Stimulated activated CD4-positive, alpha-beta T cell treated with anti-CD3 and anti-CD28 coated beads, TNF-alpha, amount 100 ng/mL, for 1 hour (primary cell): Measurements from ENCODE around the gene CNKSR3.

ENCODE experiments used
- DNase-seq, 3 donors: peaks; one replicate each; pipeline ENCODE4 v3.0.0-alpha.2; 2020; ENCODE audit warnings: low read depth in 3 of 3, low spot score in 1 of 3

CNKSR3 gene

DNA sequence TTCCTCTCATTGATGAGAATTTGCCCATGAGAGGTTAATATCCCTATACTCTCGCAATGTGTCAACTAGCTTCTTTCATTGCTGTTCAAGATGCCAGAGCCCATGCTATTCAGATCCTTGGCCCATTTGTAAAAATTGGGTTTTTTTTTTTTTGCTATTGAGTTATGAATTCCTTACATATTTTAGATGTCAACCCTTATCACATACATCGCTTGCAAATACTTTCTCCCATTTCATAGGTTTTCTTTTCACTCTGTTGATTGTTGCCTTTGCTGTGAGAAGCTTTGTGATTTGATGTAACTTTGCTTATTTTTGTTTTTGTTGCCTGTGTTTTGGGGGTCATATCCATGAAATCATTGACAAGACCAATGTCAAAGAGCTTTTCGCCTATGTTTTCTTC, 121.7 kb downstream of the CNKSR3 start:
- no peak for DNase-seq

DNA sequence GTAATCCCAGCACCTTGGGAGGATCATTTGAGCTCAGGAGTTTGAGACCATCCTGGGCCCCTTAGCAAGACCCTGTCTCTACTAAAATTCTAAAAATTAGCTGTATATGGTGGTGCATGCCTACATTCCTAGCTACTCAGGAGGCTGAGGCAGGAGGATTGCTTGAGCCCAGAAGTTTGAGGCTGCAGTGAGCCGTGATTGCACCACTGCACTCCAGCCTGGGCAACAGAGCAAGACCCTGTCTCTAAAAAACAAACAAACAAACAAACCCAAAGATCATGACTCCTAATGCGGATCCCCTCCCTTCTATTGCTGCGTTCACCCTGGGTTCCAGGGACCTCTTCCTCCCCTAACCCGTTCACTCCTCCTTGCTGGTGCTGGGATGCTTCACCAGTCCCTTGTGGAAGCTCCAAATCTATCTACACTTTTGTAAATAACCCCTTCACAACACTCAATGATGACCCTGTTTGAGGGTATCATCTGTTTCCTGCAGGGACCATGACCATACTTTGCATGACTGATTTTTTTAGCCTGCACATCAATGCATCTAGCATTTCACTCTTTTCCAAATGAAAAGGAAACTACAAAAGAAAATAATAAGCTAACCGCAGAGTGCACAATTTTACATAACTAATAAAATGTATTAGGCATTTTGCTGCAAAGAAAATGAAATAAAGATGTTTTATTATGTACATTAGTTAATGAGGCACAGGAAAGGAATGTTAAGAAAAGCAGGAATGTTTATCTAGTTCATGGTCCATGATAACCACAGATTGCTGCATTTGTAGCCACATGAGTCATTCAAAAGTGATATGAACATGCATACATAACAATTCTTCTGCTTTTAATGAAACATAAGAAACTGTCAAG, 123.4 kb downstream of the CNKSR3 start:
- DNase-seq = no peak

DNA sequence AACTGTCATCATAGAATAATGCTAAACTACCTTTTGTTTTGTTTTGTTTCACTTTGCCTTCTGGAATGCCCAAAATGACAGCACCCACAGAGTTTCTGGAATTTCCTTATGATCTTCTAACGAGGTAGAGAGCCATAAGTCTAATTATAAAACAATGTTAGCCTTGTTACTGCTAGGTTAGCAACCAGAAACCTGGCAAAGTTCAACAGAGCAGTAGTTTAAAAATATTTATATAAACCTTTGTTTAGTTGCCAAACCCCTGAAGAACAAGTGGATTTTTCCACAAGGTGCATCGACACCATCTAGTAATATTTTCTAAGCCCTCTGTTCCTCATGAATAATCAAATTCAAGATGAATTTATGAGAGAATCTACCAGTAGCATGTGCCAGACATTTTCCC, 126.3 kb downstream of the CNKSR3 start:
- DNase-seq = no peak

DNA sequence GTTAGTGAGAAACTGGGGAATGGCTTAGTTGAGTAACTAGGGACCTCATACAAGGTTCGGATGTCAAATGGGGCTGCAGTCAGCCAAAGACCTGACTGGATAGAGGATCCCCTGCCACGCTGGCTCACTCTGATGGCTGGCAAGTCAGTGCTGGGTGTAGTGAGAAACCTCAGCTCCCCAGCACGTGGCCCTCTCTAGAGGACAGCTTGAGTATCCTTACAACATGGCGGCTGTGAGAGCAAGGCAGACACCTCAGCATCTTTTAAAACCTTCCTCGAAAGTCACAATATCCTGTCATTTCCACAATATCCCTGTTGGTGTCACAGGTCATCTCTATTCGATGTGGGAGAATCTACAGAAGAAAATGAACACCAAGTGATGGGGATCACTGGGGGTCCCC, 127.2 kb downstream of the CNKSR3 start:
- no peak for DNase-seq

DNA sequence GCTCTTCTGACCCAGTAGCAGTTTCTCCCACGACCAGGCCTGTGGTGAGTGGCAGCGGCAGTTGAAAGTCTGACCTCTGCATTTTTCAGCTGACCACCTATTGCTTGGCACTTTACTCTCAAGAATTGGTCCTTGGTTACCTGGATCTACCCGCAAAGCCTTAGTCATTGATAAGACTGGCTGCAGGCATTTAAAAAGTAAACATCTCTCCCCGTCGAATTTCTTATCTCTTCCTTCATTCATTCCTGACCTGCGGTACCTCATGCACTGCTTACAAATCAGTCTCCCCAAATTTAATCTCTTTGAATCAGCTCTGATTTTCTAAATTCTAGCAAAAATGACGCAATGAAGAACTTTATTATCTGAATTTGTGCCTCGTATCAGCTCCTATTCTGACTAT, 127.7 kb downstream of the CNKSR3 start:
- DNase-seq = no peak

DNA sequence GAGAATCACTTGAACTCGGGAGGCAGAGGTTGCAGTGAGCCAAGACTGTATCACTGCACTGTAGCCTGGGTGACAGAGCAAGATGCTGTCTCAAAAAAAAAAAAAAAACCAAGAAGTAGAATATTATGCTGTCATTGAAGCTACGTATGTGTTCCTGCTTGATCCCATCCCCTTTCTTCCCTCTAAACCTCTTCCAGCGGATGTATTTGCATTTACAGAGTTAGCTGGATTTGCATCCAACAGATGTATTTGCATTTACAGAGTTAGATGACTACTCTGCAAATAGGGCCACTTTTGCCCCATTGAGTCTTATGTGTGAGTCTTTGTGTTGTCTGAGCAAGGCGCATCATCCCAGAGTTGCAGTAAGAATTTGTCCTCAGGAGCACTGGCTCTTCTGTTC, 128.9 kb downstream of the CNKSR3 start:
- no peak for DNase-seq

DNA sequence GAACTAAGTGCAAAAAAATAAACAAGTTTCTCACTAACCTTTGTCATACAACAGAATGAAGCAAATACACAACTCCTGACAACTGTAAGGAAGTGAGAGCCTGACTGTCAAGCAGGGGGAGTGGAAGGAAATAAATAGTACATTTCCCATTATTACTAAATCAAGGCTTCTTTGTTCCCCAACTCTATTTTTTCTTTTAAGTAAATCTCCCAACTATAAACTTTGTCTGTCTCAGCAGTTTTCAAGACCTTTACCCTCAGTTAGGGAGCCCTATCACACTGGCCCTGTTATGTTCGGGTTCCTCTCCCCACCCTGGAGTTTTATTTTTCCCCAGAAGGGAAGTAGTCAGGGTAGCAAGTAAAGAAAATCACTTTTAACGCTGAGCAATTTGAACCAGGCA, 129.7 kb downstream of the CNKSR3 start:
- DNase-seq = no peak

DNA sequence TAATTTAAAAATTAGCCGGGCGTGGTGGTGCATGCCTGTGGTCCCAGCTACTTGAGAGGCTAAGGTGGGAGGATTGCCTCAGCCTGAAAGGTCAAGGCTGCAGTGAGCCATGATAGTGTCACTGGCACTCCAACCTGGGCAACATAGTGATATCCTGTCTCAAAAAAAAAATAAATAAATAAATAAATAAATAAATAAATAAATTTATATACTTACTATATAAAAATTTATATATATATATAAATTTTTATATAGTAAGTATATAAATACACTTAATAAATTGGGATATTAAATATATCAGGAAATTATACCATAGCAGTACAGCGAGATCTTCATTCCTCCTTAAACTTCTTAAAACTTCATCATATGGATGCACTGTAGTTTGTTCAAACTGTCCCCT, 130.9 kb downstream of the CNKSR3 start:
- DNase-seq = no peak

DNA sequence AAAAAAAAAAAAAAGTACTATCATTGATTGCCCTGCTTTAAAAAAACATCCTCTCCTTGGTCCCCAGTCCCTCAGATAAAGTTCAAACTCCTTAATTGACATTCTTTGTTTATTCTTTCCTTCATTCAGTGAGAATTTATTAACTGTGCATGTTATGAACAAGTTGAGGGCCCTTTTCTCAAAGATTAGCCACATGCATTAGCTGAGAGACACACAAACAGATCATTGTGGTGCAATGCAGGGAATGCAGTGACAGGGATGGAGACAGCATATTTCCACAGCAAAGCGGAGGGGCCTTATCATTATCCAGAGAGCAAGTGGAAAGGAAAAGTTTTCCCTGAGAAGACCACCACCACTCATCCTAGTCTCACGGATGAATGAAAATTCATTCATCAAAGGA, 132.0 kb downstream of the CNKSR3 start:
- no peak for DNase-seq

DNA sequence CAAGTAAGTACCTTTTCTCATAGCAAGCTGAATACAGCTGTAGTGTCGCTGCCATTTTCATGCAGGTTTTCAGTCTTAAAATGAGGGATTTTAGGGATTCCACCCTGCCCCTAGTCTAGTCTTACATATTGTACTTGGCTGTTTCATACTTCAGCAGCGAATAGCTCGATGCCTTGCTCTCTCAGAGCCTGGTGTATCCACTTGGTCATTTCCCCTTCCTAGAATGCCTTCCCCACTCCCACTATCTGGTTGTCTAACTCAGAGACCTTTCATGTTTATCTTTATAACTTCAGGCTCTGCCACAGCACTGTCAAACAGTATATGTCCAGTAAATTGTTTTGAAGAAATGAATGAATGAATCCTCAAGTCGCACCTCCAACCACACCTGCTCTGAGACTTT, 132.8 kb downstream of the CNKSR3 start:
- no peak for DNase-seq

DNA sequence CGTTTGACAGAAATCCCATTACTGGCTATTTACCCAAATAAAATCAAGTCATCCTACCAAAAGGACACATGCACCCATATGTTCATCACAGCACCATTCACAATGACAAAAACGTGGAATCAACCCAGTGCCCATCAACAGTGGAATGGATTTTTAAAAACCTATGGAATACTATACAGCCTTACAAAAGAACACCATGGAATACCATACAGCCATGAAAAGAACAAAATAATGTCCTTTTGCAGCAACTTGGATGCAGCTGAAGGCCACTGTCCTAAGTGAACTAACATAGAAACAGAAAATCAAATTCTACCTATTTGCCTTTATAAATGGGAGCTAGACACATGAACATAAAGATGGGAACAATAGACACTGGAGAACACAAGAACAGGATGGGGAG, 136.5 kb downstream of the CNKSR3 start:
- DNase-seq = no peak

DNA sequence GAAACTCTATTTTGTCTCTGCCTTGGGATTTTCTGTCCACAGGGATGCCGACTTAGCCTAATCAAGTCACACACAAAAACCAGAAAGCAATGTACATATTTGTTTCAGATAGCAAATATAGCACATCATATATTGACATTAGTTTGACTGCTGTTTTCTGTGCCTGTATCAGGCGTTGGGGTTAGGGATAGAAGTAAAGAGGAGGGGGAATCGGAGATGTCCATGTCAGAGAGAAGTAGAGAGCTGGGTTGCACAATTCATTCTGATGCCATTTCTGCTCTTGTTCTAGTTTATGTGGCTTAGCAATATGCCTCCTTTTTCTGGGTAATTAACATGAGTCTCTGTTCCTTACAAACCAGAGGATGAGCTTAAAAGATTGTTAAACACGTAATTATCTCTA, 139.2 kb downstream of the CNKSR3 start:
- no peak for DNase-seq

DNA sequence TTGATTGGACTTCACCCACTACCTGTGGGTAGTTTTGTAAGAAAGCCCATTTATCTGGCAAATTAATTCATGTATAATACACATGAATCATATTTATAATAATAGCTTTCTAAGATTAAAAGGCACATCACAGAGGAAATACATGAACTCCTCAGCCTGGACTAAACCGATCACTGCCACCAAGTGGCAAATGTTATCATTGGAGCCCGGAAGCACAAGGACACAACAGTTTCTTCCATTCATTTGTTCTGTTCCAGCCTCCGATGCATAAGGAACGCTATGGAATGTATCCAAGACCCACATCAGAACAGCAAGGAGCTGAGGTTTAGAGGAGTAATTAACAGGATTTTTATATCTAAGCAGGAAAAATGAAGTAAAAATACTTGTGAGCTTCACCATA, 139.9 kb downstream of the CNKSR3 start:
- DNase-seq = no peak

DNA sequence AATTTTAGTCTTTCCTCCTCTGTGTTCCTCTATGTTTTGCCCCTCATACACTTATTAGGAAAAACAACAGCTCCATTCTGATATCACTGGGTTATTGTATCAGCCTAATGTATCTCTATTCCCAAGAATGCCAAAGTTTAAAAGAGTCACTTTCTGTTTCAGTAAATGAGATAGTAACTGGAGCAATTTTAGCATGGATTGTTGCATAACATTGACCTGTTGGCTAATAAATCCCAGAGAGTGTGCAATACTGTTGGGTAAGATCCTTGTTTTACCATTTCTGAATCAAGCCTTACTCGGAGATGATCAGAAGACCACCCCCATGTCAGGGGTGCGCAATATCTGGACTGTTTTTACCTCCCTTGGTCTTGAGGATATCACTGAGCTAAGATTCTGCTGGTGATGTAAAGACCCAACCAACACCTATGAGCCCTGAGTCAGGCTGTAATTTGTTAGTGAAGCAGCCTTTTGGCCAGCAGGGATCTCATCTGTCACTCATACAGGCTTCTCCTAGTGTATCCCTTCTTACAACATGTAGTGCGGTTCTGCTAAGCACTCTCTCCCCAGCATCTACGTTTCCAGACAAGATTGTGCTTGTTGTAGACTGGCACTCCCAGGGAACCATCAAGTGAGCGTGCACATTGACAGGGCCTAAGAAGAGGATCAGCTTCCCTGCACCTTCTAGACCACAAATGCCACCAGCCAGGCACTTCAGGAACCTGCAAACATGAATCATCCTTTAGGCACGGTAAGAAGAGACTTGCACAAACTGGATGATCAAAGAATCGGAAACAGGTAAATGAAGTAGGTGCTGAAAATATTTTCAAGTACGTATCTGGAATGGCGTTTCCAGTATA, 142.4 kb downstream of the CNKSR3 start:
- DNase-seq = no peak

DNA sequence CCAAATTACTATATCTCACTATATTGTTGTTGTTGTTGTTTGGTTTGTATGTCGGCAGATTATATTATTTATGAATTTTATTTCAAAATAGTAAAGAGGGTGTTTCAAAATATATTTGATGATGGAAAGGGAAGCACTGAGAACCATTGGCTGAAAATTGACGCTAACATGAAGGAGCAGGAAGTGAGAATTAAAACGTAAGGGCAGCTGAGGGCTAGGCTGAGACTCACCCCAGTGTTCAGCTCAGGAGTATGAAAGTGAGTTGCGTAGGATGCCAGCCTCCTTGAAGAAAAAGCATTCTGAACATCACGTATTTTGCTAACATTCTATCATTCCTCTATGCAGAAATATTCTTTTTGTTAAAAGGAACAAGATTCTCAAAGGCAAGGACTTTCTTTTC, 143.1 kb downstream of the CNKSR3 start:
- DNase-seq = no peak

DNA sequence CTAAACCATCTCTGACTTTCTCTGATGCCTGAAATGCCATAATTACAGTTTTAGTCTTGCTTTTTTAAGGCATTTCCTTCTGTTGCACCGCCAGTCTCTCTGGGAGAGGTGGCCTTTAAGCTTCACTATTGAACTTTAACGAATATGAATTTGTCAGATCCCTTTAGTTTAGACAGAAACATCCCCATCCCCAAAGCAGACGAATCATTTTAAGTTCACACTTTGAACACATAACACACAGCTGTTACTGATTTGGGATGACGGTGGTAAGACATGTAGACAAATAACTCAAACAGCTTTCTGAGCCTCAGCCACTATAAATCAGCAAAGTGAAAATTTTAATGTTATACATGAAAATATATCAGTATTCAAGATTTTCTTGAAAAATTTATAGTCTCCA, 146.7 kb downstream of the CNKSR3 start:
- no peak for DNase-seq

DNA sequence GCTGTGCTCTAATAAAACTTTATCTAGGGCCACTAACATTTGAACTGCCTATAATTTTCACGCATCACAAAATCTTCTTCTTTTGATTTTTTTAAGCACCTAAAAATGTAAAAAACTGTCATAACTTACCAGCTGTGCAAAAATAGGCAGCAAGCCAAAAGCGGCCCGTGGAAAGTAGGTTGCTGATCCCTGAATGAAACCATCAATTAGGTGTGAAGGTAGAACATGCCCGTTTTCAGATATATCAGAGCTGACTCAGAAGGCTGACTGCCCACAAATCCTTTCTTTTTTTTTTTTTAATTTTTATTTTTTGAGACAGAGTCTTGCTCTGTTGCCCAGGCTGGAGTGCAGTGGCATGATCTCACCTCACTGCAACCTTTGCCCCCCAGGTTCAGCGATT, 149.0 kb downstream of the CNKSR3 start:
- DNase-seq = no peak

DNA sequence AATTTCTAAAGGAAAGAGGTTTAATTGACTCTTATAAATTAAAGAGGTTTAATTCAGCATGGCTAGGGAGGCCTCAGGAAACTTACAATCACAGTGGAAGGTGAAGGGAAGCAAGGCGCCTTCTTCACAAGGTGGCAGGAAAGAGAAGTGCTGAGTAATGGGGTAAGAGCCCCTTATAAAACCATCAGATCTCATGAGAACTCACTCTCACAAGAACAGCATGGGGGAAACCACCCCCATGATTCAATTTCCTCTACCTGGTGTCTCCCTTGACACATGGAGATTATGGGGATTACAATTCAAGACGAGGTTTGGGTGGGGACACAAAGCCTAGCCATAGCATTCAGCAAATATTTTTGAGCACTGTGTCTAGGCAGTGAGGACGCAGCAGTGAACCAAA, 150.0 kb downstream of the CNKSR3 start:
- no peak for DNase-seq

DNA sequence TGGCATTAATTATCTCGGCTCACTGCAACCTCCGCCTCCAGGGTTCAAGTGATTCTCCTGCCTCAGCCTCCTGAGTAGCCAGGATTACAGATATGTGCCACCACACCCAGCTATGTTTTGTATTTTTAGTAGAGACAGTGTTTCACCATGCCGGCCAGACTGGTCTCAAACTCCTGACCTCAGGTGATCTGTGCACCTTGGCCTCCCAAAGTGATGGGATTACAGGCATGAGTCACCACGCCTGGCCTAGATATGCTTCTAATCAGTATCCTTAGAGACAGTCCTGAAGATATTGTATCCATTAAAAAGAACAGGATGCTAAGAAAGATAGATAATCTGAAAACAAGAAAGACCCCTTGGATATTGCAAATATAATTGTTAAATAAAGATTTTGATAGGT, 150.8 kb downstream of the CNKSR3 start:
- DNase-seq = no peak

DNA sequence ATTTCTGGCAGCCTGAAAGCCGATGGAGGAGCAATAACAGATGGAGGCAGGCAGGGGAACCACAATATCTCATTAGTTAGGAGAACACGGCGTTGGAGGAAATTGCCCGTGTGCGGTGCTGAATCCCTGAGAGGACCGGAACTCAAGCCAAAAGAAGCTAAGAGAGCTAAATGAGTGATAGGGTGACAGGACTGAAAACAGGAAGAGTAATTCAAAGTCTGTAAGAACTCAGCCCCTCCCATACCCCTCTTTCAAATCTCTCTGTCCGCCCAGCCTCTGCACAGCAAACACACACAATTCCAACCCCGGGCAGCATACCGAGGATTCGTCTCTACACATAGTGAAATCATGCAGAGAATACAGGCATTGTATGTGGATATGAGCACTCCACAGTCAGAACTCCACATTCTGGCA, 151.3 kb downstream of the CNKSR3 start:
- DNase-seq = no peak

DNA sequence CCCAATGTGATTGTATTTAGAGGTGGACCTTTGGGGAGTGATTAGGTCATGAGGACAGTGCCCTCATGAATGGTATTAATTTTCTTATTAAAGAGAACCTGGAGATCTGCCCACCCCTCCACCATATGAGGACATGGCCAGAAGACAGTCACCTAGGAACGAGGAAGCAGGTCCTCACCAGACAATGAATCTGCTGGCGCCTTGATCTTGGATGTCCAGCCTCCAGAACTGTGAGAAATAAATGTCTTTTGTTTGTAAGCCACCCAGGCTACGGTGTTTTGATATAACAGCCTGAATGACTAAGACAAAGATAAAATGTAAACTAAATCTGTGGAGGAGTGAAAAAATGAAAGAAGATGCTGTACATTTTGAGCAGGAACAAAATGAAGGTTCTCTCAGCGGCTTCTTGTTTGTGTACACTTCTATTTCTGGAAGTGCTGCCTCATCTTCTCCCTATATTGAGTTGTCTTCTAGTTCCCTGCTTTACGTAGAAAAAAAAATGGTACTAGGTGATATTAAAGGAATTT, 152.4 kb downstream of the CNKSR3 start:
- DNase-seq = no peak

DNA sequence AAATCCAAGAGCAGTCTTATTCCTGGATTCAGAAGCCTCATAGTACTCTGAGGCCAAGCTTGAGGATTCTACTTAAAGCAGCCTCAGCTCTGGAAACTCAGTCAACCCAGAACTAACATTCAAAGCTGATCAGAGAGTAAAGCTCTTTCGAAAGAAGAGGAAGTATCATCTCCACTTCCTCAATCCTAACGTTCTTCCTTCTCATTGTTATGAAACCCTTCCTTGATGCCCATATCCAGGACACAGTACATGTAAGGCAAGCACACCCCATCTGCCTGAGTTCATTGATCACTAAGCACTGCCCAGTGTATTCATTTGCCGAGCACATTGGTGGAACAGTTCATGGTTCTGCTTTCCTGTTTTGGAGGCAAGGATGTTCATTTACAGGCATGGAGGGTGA, 153.8 kb downstream of the CNKSR3 start, which contains the start of gene IPCEF1:
IPCEF1 (minus strand) TSS at position 114 of the 400 bp plus-strand sequence. CDS start 90,856 bp downstream, outside the sequence.
- DNase-seq = no peak
